GM12874 (cell line): ENCODE results near the gene SLC6A19.

Experiments
- CTCF ChIP-seq: IDR thresholded peaks from 2 replicates; pipeline ENCODE4 v1.5.1; 2011; ENCODE audit warnings: low read depth, mild to moderate bottlenecking, control low read depth, low read length, moderate library complexity; ENCODE audit not compliant: insufficient read depth

SLC6A19 gene

GRCh38 chr5:1239505-1240251 is 38.3 kb downstream of the SLC6A19 start:
- no peak for TF ChIP-seq CTCF

GRCh38 chr5:1240496-1241260 is 39.3 kb downstream of the SLC6A19 start:
- TF ChIP-seq CTCF = no peak

- no peak for TF ChIP-seq CTCF
Observed at GRCh38 chr5:1241509-1242080, 40.2 kb downstream of the SLC6A19 start.

GRCh38 chr5:1242733-1243486 is 41.5 kb downstream of the SLC6A19 start:
- no peak for TF ChIP-seq CTCF

- no peak for TF ChIP-seq CTCF
Observed at GRCh38 chr5:1243487-1244130, 42.2 kb downstream of the SLC6A19 start.

- no peak for TF ChIP-seq CTCF
Observed at GRCh38 chr5:1244255-1244654, 42.9 kb downstream of the SLC6A19 start.
